ENCODE results near the gene B3GAT1. TPM values are rescaled to one million over a fixed set of nuclear protein-coding genes. Genes with fewer than 3 reads are reported as not detected.
"Not testable (repeated sequence)": the region's sequence is repeated elsewhere in the genome, so short reads cannot be mapped to it uniquely, and the experiment has no call there.

Gene B3GAT1
- total and polyA plus RNA-seq, 5 experiments from 2014 or later: 0.05 TPM; not detected in 4

DNA sequence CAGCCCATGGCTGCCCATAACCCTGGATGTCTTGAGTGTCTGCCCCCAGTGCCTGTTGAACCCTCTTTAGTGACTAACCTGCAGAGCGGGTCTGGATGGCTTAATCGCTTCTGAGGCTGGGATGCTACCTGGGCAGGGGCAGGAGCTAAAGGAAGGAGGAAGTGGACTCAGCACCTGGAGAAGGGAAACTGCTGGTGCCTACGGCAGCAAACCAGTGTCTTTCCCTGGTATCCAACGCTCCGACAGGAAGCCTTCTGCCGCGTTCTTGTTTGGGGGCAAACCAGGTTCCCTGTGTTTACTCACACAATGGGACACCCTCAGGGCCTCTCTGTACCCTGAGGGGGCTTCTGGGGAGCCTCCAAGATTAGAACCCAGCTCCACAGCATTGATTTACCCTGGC lies 38.1 kb upstream of the B3GAT1 start:
- ATAC-seq: no peak
- peaks cover 0 to 4% (median 0%) of the 10 kb centered on the region in 9 donors for H3K9me3 Mint-ChIP-seq
- no peak overlapping the region for H3K4me3 Mint-ChIP-seq
- no peaks in the 10 kb centered on the region for H3K36me3 Mint-ChIP-seq
- no peaks in the 10 kb centered on the region for H3K4me1 Mint-ChIP-seq
- H3K27me3 Mint-ChIP-seq: peaks cover 0 to 29% (median 11%) of the 10 kb centered on the region in 5 donors
- DNase-seq: no peak
- no peak overlapping the region for H3K27ac Mint-ChIP-seq
- POLR2A ChIA-PET: no interaction called here

DNA sequence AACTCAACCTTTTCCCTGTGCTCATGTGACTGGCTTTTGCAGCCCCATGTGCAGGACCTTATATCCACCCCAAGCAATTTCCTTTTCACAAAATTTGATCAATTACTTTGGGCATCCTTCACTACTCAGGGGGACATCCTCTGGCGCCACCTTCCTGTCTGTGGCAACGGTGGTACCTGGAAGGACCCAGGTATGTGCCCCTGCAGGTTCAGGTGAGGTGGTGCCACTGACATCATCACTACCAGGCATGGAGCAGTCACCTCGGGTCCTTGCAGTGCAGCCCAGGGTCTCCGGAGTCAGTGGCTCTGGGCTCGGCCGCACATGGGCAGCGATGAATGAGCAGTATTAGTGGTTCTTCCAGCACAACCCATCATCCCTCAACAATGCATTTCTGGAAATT lies 37.7 kb upstream of the B3GAT1 start:
- POLR2A ChIA-PET: no interaction called here
- Mint-ChIP-seq H3K27me3 (peaks cover 0 to 24% (median 11%) of the 10 kb centered on the region in 5 donors), H3K4me3 (no peak overlapping the region), H3K36me3 (no peaks in the 10 kb centered on the region), H3K9me3 (peaks cover 0 to 2% (median 0%) of the 10 kb centered on the region in 9 donors), H3K4me1 (no peaks in the 10 kb centered on the region), H3K27ac (no peak overlapping the region)
- ATAC-seq (peak in 1 of 2 donors; percentile 53), DNase-seq (peak in 3 of 10 donors; percentile 4 to 20 (median 20))

DNA sequence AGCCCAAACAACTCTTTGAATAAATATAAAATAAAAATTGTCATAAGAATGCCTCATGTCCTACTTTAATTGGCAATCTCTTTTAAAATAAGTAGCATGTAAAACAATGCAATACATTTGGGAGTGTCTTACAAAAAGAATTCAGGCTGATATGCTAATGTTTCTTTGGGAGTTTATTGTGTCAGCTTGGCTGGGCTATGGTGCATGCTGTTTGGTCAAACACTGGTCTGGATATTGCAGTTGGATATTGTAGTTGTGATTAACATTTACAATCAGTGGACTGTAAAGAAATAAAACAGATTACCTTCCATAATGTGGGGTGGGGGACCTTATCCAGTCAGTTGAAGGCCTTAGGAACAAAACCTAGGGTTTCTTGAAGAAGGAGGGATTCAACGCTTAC lies 37.0 kb upstream of the B3GAT1 start:
- peaks cover 0 to 24% (median 9%) of the 10 kb centered on the region in 5 donors for H3K27me3 Mint-ChIP-seq
- H3K4me1 Mint-ChIP-seq: no peaks in the 10 kb centered on the region

DNA sequence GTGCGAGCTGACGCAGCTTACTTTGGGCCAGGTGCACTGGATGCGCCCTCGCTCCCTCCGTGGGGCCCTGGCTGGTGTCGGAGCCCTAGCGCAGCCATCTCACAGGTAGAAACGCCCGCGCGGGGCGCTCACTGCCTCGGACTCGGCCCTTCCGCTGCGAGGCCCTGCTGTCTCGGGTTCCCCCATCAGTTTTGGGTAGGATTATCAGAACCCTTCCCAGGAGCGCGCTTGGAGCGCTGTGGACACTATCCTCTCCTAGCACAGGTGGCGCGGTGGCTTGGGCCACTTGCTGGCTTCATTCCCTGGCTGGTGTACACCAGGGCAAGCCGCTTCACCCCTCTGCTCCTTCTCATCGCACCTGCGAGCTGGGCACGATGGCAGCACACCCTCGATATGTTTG lies 35.7 kb upstream of the B3GAT1 start:
- Mint-ChIP-seq H3K27me3 (peaks cover 0 to 19% (median 11%) of the 10 kb centered on the region in 5 donors), H3K36me3 (no peaks in the 10 kb centered on the region), H3K4me3 (no peak overlapping the region), H3K9me3 (peaks cover 0 to 3% (median 0%) of the 10 kb centered on the region in 9 donors), H3K27ac (no peak overlapping the region), H3K4me1 (peaks cover 0 to 2% (median 0%) of the 10 kb centered on the region in 4 donors)
- POLR2A ChIA-PET: no interaction called here
- no peak for DNase-seq
- no peak for ATAC-seq

More for the DNA sequence above, 37.0 kb upstream of the B3GAT1 start:
- POLR2A ChIA-PET: no interaction called here
- Mint-ChIP-seq H3K9me3 (peaks cover 0 to 2% (median 0%) of the 10 kb centered on the region in 9 donors), H3K27ac (no peak overlapping the region), H3K4me3 (no peak overlapping the region), H3K36me3 (no peaks in the 10 kb centered on the region)
- ATAC-seq (no peak), DNase-seq (no peak)

DNA sequence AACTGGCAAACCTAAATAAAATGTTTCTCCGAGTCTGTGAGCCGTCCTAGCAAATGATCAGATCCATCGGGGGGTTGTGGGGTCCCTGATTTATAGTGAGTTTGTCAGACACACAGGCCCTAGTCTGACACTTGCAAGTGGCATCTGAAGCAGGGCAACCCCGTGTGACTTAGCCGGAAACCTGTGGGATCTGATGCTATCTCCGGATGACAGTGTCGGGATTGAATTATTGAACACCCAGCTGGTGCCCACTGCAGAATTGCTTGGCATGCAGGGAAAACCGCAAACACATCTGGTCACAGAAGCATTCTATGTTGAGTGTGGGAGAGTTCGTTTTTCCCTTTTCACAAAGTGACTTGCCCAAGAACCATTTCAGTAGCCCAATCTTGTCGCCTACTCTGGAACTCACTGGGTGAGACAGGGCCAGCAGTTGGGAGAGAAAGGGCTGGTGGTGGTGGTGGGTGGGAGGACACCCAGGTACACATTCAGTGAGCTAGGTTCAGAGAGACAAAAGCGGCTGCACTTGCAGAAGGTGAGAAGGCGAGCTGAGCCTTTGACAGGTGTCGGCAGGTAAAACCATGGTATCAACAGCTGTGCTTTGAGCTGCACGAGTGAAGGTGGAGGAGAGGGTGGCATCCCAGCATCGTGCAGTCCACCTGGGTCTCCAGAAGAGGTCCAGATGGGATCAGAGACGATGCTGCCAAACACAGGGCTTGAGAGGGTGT lies 33.7 kb upstream of the B3GAT1 start:
- ATAC-seq: no peak
- no peak for DNase-seq
- H3K27me3 Mint-ChIP-seq: peaks cover 0 to 24% (median 16%) of the 10 kb centered on the region in 5 donors
- H3K4me1 Mint-ChIP-seq: peaks cover 0 to 2% (median 0%) of the 10 kb centered on the region in 4 donors
- no peak overlapping the region for H3K27ac Mint-ChIP-seq
- H3K36me3 Mint-ChIP-seq: no peaks in the 10 kb centered on the region
- H3K4me3 Mint-ChIP-seq: no peak overlapping the region
- H3K9me3 Mint-ChIP-seq: peaks cover 0 to 3% (median 0%) of the 10 kb centered on the region in 9 donors
- POLR2A ChIA-PET: no interaction called here

DNA sequence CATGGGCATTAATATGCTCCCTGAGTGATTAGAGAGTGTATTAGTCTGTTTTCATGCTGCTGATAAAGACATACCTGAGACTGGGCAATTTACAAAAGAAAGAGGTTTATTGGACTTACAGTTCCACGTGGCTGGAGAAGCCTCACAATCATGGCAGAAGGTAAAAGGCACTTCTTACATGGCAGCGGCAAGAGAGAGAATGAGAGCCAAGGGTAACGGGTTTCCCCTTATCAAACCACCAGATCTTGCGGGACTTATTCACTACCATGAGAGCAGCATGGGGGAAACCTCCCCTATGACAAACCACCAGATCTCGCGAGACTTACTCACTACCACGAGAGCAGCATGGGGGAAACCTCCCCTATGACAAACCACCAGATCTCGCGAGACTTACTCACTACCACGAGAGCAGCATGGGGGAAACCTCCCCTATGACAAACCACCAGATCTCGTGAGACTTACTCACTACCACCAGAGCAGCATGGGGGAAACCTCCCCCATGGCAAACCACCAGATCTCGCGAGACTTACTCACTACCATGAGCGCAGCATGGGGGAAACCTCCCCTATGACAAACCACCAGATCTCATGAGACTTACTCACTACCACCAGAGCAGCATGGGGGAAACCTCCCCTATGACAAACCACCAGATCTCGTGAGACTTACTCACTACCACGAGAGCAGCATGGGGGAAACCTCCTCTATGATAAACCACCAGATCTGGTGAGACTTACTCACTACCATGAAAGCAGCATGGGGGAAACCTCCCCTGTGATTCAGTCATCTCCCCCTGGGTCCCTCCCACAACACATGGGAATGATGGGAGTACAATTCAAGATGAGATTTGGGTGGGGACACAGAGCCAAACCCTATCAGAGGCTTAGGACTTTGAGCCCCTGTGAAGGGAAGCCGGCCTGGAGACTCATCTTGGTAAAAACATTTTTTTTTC lies 32.4 kb upstream of the B3GAT1 start:
- POLR2A ChIA-PET, H3K4me3 Mint-ChIP-seq, DNase-seq, H3K27ac Mint-ChIP-seq, H3K9me3 Mint-ChIP-seq, H3K4me1 Mint-ChIP-seq, H3K36me3 Mint-ChIP-seq, ATAC-seq: not testable (repeated sequence)
- peaks cover 2 to 27% (median 23%) of the 10 kb centered on the region in 5 donors for H3K27me3 Mint-ChIP-seq

DNA sequence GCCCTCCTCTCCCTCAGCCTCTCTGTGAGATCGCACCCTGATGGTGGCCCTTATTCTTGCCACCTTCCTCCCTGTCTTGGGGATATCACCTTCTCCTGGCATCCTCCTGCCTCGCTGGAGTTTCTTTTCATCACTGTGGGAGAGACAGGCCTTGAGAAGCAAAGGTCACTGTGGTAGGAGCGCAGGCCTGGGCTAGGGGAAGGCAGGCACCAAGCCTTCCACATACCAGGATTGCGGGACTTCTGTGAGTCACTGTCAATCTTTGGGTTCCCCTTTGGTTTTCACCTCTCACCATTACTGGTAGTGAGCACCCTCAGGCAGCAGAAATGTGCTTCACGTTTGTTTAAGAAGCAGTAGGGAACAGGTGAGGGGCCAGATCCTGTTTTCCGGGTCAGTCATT lies 31.2 kb upstream of the B3GAT1 start:
- Mint-ChIP-seq H3K27ac (no peak overlapping the region), H3K36me3 (no peaks in the 10 kb centered on the region), H3K27me3 (peaks cover 2 to 30% (median 27%) of the 10 kb centered on the region in 5 donors), H3K9me3 (peaks cover 0 to 6% (median 0%) of the 10 kb centered on the region in 9 donors), H3K4me1 (peaks cover 0 to 2% (median 0%) of the 10 kb centered on the region in 4 donors), H3K4me3 (no peak overlapping the region)
- ATAC-seq (no peak), DNase-seq (no peak)
- POLR2A ChIA-PET: no interaction called here

DNA sequence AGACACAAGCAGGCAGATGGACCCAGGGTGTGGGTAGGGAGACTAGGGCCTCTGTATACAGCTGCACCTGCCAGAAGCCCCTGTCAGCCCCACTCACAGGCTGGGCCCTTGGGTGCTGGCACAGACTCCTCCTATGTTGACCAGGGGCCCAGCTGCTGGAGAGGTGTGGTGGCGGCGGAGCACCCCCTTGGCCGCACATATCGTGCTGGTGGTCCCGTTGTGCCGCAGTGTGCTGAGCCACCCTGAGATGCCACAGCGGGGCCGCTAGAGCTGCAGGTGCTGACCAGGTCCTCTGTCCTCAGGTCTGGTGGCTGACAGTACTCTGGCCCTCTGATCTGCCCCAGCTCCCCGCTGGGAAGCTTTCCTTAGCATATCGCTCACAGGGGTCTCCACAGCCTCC lies 30.2 kb upstream of the B3GAT1 start:
- Mint-ChIP-seq H3K36me3 (no peaks in the 10 kb centered on the region), H3K4me3 (no peak overlapping the region), H3K27me3 (peaks cover 3 to 30% (median 25%) of the 10 kb centered on the region in 5 donors), H3K9me3 (peaks cover 0 to 6% (median 0%) of the 10 kb centered on the region in 9 donors), H3K27ac (no peak overlapping the region), H3K4me1 (peaks cover 0 to 2% (median 0%) of the 10 kb centered on the region in 4 donors)
- DNase-seq: no peak
- POLR2A ChIA-PET: no interaction called here
- no peak for ATAC-seq

DNA sequence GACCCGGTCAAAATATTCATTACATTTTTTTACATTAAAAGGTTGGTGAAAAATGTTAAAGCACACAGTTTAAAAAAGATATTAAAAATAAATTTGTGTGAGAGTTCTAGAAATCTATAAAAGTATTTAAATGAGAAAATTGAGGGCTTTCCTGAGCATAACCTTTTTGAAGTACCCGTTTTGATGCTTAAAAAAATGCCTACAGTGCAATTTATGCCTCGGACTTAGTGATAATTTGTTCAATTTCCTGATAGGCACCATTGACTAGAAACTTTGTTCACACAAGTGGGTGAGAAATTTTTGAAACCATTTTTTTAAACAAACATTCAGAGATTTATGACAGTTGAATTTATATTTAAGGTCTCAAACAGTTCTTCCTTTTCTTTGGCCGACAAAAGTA lies 29.7 kb upstream of the B3GAT1 start:
- Mint-ChIP-seq H3K9me3 (peaks cover 0 to 6% (median 0%) of the 10 kb centered on the region in 9 donors), H3K27ac (no peak overlapping the region), H3K27me3 (peaks cover 4 to 30% (median 27%) of the 10 kb centered on the region in 5 donors), H3K4me1 (peaks cover 0 to 5% (median 0%) of the 10 kb centered on the region in 4 donors), H3K36me3 (no peaks in the 10 kb centered on the region), H3K4me3 (no peak overlapping the region)
- POLR2A ChIA-PET: no interaction called here
- ATAC-seq: no peak
- no peak for DNase-seq

DNA sequence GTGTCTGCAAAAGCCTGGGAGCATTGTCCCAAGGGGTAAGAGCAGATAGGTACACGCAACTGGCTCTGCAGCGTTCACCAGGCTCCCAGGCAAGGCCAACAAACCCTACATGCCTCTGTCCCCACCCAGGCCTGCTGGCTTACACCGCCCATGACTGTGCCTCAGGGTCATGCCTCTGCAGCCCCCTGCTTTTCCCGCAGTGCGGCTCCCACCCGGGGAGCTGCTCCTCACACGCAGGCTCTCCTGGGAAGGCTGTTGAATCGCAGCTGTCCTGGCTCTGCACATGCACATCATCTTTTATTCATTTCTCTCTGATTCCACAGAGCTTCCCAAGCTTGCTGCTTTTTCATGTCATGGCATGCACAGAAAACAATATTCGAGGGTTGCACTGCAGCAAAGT lies 29.2 kb upstream of the B3GAT1 start:
- peaks cover 0 to 6% (median 0%) of the 10 kb centered on the region in 9 donors for H3K9me3 Mint-ChIP-seq

DNA sequence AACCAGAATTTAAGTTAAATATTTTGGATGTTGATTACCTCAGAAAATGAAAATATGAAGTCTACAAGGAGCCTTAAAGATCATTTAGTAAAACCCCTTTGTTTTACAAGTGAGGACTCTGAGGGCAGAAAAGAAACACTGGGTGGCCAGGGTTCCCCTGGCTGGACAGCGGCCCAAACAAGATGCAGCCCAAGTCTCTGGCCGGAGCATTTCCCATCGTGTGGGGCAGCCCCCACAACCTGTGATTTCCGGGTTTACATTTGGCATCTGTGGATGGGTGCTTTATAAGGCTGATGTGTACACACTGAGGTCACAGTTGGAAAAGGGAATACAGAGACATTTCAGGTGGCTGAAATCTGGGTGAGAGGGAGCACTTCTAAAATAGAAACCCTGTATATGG lies 28.8 kb upstream of the B3GAT1 start:
- Mint-ChIP-seq H3K36me3 (no peaks in the 10 kb centered on the region), H3K27ac (no peak overlapping the region), H3K27me3 (peaks cover 4 to 30% (median 27%) of the 10 kb centered on the region in 5 donors), H3K4me1 (peaks cover 0 to 5% (median 0%) of the 10 kb centered on the region in 4 donors), H3K9me3 (peaks cover 0 to 6% (median 0%) of the 10 kb centered on the region in 9 donors), H3K4me3 (no peak overlapping the region)
- POLR2A ChIA-PET: no interaction called here
- ATAC-seq (no peak), DNase-seq (no peak)

More for the DNA sequence above, 29.2 kb upstream of the B3GAT1 start:
- DNase-seq: no peak
- Mint-ChIP-seq H3K36me3 (no peaks in the 10 kb centered on the region), H3K4me3 (no peak overlapping the region), H3K27me3 (peaks cover 4 to 30% (median 27%) of the 10 kb centered on the region in 5 donors), H3K4me1 (peaks cover 0 to 5% (median 0%) of the 10 kb centered on the region in 4 donors), H3K27ac (no peak overlapping the region)
- ATAC-seq: no peak
- POLR2A ChIA-PET: no interaction called here

DNA sequence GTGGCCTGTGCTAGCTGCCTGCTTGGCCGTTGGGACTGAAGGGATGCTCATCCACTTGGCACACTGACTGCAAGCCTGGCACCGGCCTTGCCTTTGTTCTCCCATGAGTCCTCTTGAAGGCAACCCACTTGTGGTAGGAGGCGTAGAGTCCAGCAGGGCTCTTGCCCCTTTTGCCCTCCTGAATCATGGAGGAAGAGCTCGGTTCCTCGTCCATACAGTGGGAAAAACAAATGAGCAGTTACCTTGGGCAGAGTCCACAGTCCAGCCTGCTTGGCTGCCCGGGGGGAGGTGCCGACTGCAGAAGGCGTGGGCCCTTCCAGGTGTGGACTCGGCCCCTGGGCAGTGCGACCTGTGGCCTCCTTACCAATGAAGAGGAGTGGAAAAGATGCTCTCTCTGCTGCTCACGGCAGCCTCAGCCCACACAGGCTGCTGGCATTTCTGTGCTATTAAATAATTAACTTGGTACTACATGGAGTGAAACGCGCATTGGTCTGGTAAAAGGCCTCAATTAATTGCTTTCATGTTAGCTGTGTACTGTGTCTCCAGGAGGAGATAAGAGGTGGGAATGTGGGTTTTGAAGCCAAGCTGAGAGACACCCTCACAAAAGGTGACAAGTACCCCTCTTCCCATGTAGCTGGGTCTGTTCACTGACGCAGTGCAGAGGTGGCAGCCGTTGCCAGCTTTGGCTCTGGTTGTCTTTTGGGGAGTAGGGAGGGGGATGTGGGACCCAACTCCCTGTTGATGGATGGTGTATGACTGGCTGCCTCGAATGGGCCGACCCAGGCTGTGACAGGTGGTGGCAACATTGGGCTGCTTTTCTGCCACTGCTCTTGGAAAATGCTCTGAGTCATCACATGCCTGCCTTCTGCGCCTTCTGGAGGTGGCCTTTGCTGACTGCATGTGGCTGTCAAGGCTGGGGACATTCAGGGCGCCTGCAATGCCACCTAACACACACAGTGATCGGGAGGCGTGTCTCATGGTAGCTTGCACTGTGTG lies 26.8 kb upstream of the B3GAT1 start:
- DNase-seq (no peak), ATAC-seq (no peak)
- H3K9me3 Mint-ChIP-seq: peaks cover 0 to 3% (median 0%) of the 10 kb centered on the region in 9 donors
- H3K36me3 Mint-ChIP-seq: no peaks in the 10 kb centered on the region
- POLR2A ChIA-PET: no interaction called here
- H3K4me1 Mint-ChIP-seq: peaks cover 0 to 5% (median 0%) of the 10 kb centered on the region in 4 donors
- H3K4me3 Mint-ChIP-seq: no peak overlapping the region
- H3K27me3 Mint-ChIP-seq: peaks cover 4 to 30% (median 27%) of the 10 kb centered on the region in 5 donors
- H3K27ac Mint-ChIP-seq: no peak overlapping the region

Measured in naive thymus-derived CD8-positive, alpha-beta T cell (primary cell).